ENCODE measurements around the gene LCA5. TPM values are rescaled to one million over a fixed set of nuclear protein-coding genes. Genes with fewer than 3 reads are reported as not detected.

The LCA5 gene
- total RNA-seq (2021; ENCODE audit: unreplicated experiment) (2.0 TPM), Bru-seq, nascent RNA (percentile 38 among the genes with signal in this experiment), BruChase-seq, experiment 1, labeled RNA remaining after a 6-hour chase (percentile 27 among the genes with signal in this experiment), BruChase-seq, experiment 2, labeled RNA remaining after a 2-hour chase (percentile 41 among the genes with signal in this experiment)
- polyA plus RNA-seq (2012) = 0.30 and 0.44 TPM in 2 replicates
- long read RNA-seq, partial matches to known transcripts = 0 of 1 reads
- long read RNA-seq, other reads (novel, unspliced or antisense) = 1 of 1 reads

GRCh38 chr6:79536954-79537747 is at the start of gene LCA5:
Gene LCA5 (minus strand): TSS chr6:79537430. CDS start chr6:79518894, 18,536 bp downstream.
- H3K9ac ChIP-seq (ENCODE audit: low read length) = peak within 1 kb of the TSS; percentile 54
- CTCF ChIA-PET = interaction anchor here (0.9 to 1.1 kb wide), 3 partner anchors 8 to 333 kb away, joined by 3 to 7 read pairs (median 3); no protein-coding TSS in a partner anchor
- H4K20me1 ChIP-seq (ENCODE audit: insufficient read depth) = no peaks in the 10 kb centered on the region
- peak within 1 kb of the TSS; percentile 52 to 68 for H3K4me3 ChIP-seq (replicated peaks in 1 of 2; ENCODE audit: low read depth in 1 of 2, low read length in 2 of 2)
- no peaks in the 10 kb centered on the region for H3K79me2 ChIP-seq (ENCODE audit: insufficient read depth, low read length)
- H3K9me3 ChIP-seq (ENCODE audit: control insufficient read depth in 1 of 2, insufficient read depth in 1 of 2, low read depth in 1 of 2, low read length in 2 of 2) = no peaks in the 10 kb centered on the region
- POLR2A ChIA-PET = no interaction called here
- ATAC-seq = peak; percentile 98
- no peaks in the 10 kb centered on the region for H3K36me3 ChIP-seq (ENCODE audit: control insufficient read depth in 1 of 2, insufficient read depth in 2 of 2, low read length in 2 of 2)
- no peaks in the 10 kb centered on the region for H3K9me2 ChIP-seq (ENCODE audit: insufficient read depth)
- H3K4me1 ChIP-seq (ENCODE audit: control insufficient read depth in 1 of 2, insufficient read depth in 2 of 2, low read length in 2 of 2) = peaks cover 0 to 16% of the 10 kb centered on the region in 2 experiments; a peak in 3 of 4 replicates
- no TSS peak for BruUV-seq (replicated peaks)
- TF ChIP-seq SP1 (IDR thresholded peaks at IDR 0.05; ENCODE audit: low read depth) (peak; percentile 91), POLR2AphosphoS5 (IDR thresholded peaks at IDR 0.05; ENCODE audit: low read depth, low read length) (peak; percentile 32; the same call in 1 of the 2 replicates), SRF (IDR thresholded peaks at IDR 0.05; ENCODE audit: low read depth) (no peak), POLR2A (IDR thresholded peaks at IDR 0.05; ENCODE audit: borderline replicate concordance, extremely low read depth, insufficient read depth, insufficient read length) (peak; percentile 48), ZFX (IDR thresholded peaks at IDR 0.05) (0 out of 2 replicates have a peak, but pooled peaks have one; percentile 27), YY1 (IDR thresholded peaks at IDR 0.05; ENCODE audit: extremely low read depth, insufficient replicate concordance, low read depth, low read length) (no peak), MAX (IDR thresholded peaks at IDR 0.05) (peak; percentile 61), EGR1 (IDR thresholded peaks at IDR 0.05; ENCODE audit: low read depth) (0 out of 2 replicates have a peak, but pooled peaks have one; percentile 26), TCF7L2 (IDR thresholded peaks at IDR 0.05; ENCODE audit: borderline replicate concordance, extremely low read depth, insufficient read depth, insufficient read length) (peak; percentile 52)
- H3K27me3 ChIP-seq (ENCODE audit: insufficient read depth, low read length) = no peaks in the 10 kb centered on the region
- intact Hi-C loops (cut with micrococcal nuclease) = no loop called here
- DNase-seq (ENCODE audit: low read depth, low spot score) = peak; percentile 92
- peak within 1 kb of the TSS; percentile 26; the same call in 1 of the 2 replicates for H3K27ac ChIP-seq (ENCODE audit: low read depth, low read length)
- peak within 1 kb of the TSS; percentile 91 for H2AFZ ChIP-seq (ENCODE audit: low read depth, low read length, poor library complexity, severe bottlenecking)
- RAD21 ChIA-PET (ENCODE audit: low non-redundant PET in 1 of 2, low total read pairs in 2 of 2, uncharacterized antibody in 2 of 2, unreplicated experiment in 2 of 2) = no interaction called here
- peak within 1 kb of the TSS; percentile 84 for H3K4me2 ChIP-seq (ENCODE audit: low read length)
